GM19468 (cell line): Measurements from ENCODE around the gene TMCC1.
"Not testable (repeated sequence)": the region's sequence is repeated elsewhere in the genome, so short reads cannot be mapped to it uniquely, and the experiment has no call there.

Experiments used
- ATAC-seq: cut with Tn5 transposase; IDR thresholded peaks from one replicate; pipeline ENCODE4 v1.9.1; 2021; ENCODE audit warnings: mild to moderate bottlenecking, moderate library complexity, moderate number of reproducible peaks; ENCODE audit not compliant: unreplicated experiment; ENCODE audit errors: extremely low read depth

The TMCC1 gene

GRCh38 chr3:129615751-129616281 is 277.7 kb downstream of the TMCC1 start:
- ATAC-seq = no peak

GRCh38 chr3:129614927-129615363 is 278.6 kb downstream of the TMCC1 start:
- no peak for ATAC-seq

GRCh38 chr3:129614435-129614834 is 279.1 kb downstream of the TMCC1 start:
- no peak for ATAC-seq

GRCh38 chr3:129613367-129613740 is 280.2 kb downstream of the TMCC1 start:
- ATAC-seq = no peak

- no peak for ATAC-seq
Measured at GRCh38 chr3:129612534-129613366, 280.8 kb downstream of the TMCC1 start.

GRCh38 chr3:129611812-129612533 is 281.5 kb downstream of the TMCC1 start:
- no peak for ATAC-seq

- ATAC-seq = no peak
Measured at GRCh38 chr3:129611446-129611800, 282.1 kb downstream of the TMCC1 start.

GRCh38 chr3:129610794-129611445 is 282.6 kb downstream of the TMCC1 start:
- ATAC-seq = not testable (repeated sequence)

- ATAC-seq = no peak
Measured at GRCh38 chr3:129610276-129610675, 283.2 kb downstream of the TMCC1 start.

- no peak for ATAC-seq
Measured at GRCh38 chr3:129609591-129610182, 283.8 kb downstream of the TMCC1 start.

GRCh38 chr3:129608936-129609590 is 284.4 kb downstream of the TMCC1 start:
- no peak for ATAC-seq

GRCh38 chr3:129608087-129608935 is 285.2 kb downstream of the TMCC1 start:
- ATAC-seq = no peak

GRCh38 chr3:129607391-129608068 is 286.0 kb downstream of the TMCC1 start:
- no peak for ATAC-seq

GRCh38 chr3:129606636-129607390 is 286.7 kb downstream of the TMCC1 start, which contains the start of gene PLXND1:
Gene PLXND1 (minus strand): TSS chr3:129606676. CDS start chr3:129606639, 37 bp downstream.
- no peak for ATAC-seq

GRCh38 chr3:129605922-129606635 is 287.4 kb downstream of the TMCC1 start:
- ATAC-seq = no peak

- no peak for ATAC-seq
Measured at GRCh38 chr3:129605203-129605921, 288.1 kb downstream of the TMCC1 start.
